GM11168 (cell line): ENCODE measurements around the gene FBXO21.

ENCODE experiments used
- in situ Hi-C: fragments of 300-500 bp; cut with MboI; formaldehyde crosslinking; loops from one replicate; pipeline ENCODE4 v1.12.0; 2022; ENCODE audit warnings: low sequenced_read_pairs; ENCODE audit not compliant: unreplicated experiment

Gene FBXO21

DNA sequence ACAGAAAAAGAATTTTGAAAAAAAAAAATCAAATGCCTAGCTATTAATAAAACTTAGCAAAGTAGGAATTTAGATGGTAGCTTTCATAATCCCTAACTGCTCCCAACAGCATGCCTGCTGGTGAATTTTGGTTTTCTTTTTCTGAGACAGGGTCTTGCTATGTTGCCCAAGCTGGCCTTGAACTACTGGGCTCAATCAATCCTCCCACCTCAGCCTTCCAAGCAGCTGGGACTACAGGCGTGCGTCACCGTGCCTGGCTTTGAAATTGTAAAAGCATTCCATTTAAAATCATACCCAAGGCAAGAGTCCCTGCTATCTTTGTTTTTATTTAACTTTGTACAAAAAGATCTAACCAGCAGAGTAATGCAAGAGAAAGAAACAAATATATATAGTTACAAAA, 20.7 kb downstream of the FBXO21 start:
- in situ Hi-C loops: no loop called here

DNA sequence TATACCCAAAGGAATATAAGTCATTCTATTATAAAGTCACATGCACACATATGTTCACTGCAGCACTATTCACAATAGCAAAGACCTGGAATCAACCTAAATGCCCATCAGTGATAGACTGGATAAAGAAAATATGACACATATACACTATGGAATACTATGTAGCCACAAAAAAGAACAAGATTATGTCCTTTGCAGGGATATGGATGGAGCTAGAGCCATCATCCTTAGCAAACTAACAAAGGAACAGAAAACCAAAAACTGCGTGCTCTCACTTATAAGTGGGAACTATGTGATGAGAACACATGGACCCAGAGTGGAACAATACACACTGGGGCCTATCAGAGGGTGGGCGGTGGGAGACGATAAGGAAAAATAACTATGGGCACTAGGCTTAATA, 21.3 kb downstream of the FBXO21 start:
- in situ Hi-C loops: no loop called here

- in situ Hi-C loops: no loop called here
These were observed 22.5 kb downstream of the FBXO21 start for GRCh38 chr12:117167769-117168168.

DNA sequence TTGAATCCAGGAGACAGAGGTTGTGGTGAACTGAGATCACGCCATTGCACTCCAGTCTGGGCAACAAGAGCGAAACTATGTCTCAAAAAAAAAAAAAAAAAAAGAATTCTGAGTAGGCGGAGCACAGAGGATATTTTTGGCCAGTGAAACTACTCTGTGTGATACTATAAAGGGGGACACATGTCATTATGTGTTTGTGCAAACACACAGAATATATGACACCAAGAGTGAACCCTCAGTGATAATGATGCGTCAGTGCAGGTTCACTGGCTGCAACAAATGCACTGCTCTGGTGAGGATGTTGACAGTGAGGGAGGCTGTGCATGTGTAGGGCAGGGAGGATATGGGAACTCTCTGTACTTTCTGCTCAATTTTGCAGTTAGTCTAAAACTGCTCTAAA, 24.2 kb downstream of the FBXO21 start:
- in situ Hi-C loops: no loop called here

GRCh38 chr12:117165342-117165741, 24.9 kb downstream of the FBXO21 start:
- in situ Hi-C loops: no loop called here

- in situ Hi-C loops: no loop called here
These were observed 27.6 kb downstream of the FBXO21 start for GRCh38 chr12:117162633-117163032.

- in situ Hi-C loops: no loop called here
These were observed 28.1 kb downstream of the FBXO21 start for GRCh38 chr12:117162167-117162539.

- in situ Hi-C loops: no loop called here
These were observed 28.7 kb downstream of the FBXO21 start for GRCh38 chr12:117161460-117162166.

DNA sequence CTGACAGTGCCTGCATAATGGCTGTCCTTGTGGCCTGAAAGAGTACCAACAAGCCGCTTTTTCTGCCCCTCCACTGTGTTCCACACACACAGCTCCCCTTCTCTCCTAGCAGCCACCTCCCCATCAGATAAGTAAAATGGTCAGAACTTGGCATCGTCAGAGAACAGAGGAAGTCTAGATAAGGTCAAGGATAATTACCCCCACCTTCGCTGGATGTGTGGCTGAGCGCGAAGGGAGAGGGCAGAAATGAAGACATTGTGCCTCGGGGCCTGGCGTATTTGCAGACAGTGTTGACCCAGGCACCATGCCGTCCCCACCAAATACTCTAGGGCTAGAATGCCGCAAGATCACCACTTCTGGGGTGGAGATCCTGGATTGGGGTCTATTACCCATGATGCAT, 30.6 kb downstream of the FBXO21 start:
- in situ Hi-C loops: no loop called here

DNA sequence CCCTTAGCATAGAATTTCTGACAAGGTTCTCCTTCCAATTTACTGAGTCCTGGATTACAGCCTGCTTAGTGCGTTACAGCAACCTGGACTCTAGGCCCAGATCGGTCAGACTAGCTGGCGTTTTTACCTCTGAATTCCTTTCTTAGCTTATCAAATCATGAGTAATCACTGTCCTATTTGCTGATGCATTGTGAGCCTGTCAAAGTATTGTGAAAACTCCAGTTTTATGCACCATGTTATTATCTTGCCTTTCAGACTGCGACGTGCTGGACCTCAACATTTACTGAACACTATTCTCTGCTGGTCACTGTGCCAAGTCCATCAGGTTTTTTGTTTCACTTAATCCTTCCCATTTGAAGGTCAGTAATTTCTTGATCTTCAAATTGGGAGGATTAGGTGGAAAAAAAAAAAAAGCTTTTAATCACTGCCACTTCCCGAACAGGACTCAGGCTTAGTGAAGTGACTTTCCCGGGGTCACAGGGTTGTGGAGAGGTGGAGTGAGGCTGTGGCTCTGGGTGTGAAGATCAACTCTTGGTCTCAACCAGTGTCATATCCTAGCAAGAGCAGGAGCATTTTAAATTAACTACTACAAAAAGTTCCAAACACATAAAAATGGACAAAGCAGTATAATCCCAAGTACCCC, 31.2 kb downstream of the FBXO21 start:
- in situ Hi-C loops: no loop called here

GRCh38 chr12:117158096-117158495, 32.2 kb downstream of the FBXO21 start:
- in situ Hi-C loops: no loop called here

DNA sequence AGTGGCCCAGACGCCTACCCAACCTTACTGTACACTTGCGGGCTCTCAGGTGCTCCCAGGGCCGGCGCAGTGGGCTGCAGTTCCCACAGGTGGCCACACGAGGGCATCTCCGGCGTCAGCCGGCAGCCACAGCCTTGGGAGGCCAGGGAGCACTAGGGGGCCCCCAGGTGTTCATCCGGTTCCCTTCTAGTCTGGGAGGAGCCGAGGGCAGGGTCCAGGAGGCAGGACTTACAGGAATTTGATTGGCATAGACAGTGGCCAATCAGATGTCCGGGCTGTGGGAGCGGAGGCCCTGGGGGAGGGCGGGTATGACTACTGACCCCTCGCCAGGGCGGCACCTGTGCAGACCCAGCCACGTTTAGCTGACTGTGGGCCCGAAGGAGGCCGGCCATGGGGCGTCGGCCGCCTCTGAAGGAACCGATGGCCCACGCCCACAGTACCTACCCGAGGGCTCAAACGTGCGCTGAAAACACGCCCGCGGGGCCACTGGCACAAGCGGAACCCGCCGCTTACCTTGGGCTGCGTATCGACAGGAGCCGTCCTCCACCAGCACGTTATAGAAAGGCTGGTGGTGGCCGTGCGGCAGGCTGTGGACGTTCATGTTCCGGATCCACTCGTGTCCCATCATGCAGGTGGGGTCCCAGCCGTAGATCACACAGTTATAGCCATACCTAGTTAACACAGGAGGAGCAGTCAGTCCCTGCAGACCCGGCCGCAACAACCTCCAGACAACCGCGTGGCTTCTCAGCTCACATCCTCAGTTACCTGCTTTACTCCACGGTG, 34.8 kb downstream of the FBXO21 start:
- in situ Hi-C loops: no loop called here

DNA sequence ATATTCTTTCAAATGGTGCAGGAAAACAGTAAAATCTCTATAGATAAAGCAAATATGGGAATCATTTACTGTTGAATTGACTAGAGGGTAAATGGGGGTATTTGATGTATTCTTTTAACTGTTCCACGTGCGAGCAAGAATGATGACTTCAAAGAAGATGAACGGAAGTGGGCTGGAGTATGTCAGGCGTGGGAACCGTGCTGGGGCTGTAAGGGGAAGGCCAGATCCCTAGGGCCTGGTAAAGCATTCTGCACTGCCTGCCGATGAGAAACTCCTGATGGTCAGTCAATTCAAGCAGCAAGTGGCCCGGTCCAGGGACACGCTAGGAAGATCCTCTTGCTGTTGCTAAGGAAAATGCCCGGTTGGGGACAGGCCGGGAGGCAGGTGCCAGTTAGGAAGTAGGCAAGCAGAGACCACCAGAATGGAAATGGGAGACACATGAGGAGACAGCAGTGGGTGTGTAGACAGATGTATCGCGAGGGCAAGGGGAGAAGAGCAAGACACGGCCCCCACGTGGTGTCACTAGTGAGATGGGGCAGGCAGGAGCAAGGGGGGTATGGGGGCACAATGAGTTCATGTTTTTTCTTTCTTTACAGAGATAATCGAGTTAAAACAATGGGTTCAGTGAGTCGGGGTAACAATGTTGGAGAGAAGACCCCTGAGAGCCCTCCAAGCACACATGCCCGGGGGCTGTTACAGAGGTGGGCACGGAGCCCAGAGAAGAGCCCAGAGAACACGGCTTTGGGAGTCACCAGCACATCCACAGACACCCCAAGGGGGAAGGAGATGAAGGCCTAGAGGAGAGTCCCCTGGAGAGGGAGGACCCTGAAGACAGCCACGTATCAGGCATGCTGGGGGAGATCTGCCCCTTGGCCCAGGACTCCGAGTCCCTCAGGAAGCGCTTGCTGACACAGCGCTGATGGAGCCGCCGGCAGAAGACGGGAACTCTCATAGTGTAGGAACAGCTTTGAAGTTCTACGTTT, 37.2 kb downstream of the FBXO21 start:
- in situ Hi-C loops: no loop called here

DNA sequence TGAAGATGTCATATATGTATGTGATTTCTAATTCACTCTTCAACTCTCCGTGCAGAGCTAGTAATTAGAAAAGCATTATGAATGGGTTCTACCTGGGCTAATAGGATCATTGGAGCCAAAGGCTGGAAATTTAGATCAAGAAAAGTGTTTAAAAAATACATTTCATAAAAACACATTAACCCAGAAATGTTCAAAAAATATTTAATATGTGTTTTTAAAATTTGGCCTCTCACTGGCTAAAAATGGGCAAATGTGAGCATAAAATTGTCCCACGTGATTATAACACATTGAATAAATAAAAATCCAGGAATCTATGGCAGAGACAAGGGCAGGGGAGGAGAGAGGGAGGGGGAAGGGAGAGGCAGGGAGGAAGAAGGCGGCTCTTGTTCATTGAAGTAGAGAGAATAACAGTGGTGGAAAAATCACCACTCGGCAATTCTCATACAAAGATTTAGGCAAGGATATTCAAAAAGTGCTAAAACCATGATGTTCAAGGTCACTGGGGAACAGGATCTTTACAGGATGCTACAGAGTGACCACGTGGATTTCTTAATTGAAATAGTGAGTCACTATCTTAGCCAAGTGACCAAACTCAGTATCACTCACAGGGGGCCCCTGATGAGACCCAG, 38.8 kb downstream of the FBXO21 start:
- in situ Hi-C loops: no loop called here

- in situ Hi-C loops: no loop called here
These were observed 40.8 kb downstream of the FBXO21 start for GRCh38 chr12:117149431-117149830.

- in situ Hi-C loops: no loop called here
These were observed 41.6 kb downstream of the FBXO21 start for GRCh38 chr12:117148642-117149041.

- in situ Hi-C loops: no loop called here
These were observed 42.6 kb downstream of the FBXO21 start for GRCh38 chr12:117147639-117148038.

DNA sequence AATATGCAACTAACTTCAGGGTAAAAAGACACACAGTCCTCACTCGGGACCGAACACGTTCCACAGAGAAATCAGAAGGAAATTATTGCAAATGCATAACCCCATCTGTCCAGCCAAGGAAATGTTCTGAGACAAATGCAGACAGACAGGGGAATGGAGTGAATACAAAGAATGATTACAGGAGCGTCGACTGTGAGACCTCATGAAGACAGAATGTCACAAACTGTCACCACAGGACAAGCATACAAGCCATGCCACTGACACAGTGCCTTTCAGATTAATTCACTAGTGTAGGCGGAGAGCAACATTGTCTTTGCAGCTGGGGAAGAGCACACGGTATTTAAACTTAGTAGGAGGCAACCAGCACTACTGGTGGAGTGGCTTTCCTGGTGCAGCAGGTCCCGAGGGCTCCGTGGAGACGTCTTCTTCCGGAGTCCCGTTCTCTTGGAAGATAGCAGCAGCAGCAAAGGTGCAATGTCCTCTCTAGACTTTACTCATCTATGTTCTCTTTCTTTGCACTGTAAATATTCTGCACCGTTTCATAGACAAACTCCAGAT, 44.6 kb downstream of the FBXO21 start:
- in situ Hi-C loops: no loop called here

DNA sequence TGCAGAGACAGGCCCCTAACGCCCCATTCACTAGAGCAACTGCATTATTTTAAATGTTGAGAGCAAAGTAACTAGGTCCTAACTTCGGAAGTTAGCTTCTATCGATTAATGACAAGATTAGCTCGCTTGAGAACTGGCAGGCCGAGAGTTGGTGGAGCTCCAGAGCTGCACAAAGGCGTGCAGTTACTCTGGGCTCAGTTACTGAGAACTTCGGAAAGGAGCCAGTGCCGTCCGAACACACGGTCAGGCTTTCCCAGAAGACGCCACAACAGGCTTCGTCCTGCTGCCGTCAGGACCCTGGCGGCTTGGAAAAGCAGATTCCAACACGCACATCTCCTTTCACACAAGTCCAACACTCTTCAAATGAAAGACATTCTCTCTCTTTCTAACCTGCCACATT, 45.7 kb downstream of the FBXO21 start:
- in situ Hi-C loops: no loop called here
